Left lobe of liver (tissue), 2 donors: ENCODE data around the gene C6orf15. TPM values are rescaled to one million over a fixed set of nuclear protein-coding genes. Genes with fewer than 3 reads are reported as not detected.

Experiments used
- ATAC-seq: fragments of 200-7000 bp; cut with Tn5 transposase; one replicate; pipeline ENCODE4 v1.9.1; 2020; ENCODE audit warnings: mild to moderate bottlenecking, moderate library complexity
- DNase-seq: peaks from one replicate; pipeline ENCODE4 v3.0.0-alpha.2; 2020; ENCODE audit warnings: low spot score
- total RNA-seq: library from RNA; stranded (reverse); gene quantifications from one replicate; pipeline ENCODE4 v1.2.1, GENCODE V29; 2021
- donor health status: DM: no; HTN: no; CAD: no; lungs with moderate emphysema.
- donor health status: DM: no; HTN: yes; CAD: no.

The C6orf15 gene
- total RNA-seq, 1 donor from 2014 or later: not detected

DNA sequence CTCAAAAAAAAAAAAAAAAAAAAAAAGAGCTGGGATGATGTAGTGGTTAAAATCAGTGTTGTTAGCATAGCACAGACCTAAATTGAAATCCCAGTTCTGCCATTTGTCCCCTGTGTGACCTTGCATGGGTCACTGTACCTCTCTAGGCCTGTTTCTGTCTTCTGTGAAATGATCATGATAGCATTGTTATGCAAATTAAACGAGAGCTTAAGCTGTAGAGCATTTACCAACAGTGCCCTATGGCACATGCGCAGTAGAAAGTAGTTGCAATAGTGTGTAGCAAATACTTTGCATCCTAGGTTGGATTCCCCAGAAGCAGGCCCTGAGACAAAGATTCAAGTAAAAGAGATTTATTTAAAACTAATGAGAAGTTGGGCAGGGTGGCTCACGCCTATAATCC, 19.2 kb upstream of the C6orf15 start:
- no peak for DNase-seq
- ATAC-seq: no peak

GRCh38 chr6:31130751-31131150, 18.4 kb upstream of the C6orf15 start:
- ATAC-seq (no peak), DNase-seq (no peak)

- DNase-seq (no peak), ATAC-seq (no peak)
These were observed 16.8 kb upstream of the C6orf15 start for GRCh38 chr6:31129130-31129529.

- DNase-seq (peak; percentile 62), ATAC-seq (peak; percentile 94)
These were observed 15.8 kb upstream of the C6orf15 start for GRCh38 chr6:31128093-31128676.

- ATAC-seq (no peak), DNase-seq (no peak)
These were observed 14.2 kb upstream of the C6orf15 start for GRCh38 chr6:31126396-31127175.

- DNase-seq: no peak
These were observed 13.4 kb upstream of the C6orf15 start for GRCh38 chr6:31125586-31126363.

DNA sequence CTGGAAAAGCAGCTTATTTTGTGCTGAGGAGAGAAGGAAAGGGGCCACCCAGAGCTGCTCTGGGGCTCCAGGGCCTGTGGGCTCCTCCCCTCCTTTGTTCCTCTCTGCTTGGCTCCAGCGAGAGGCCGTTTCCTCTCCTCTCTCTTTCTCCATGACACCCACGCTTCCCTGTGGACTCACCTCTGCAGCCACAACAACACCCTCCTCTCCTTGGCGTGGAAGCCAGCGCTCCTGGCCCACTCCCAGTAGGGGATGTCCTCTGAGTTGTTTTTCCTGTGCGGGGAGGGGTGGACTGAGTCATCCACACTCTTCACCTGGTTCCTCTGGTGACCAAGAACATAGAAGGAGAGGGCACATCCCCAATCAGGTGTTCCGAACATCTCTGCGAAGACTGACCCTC, 12.8 kb upstream of the C6orf15 start:
- no peak for DNase-seq
- no peak for ATAC-seq

More at GRCh38 chr6:31125586-31126363, 13.4 kb upstream of the C6orf15 start:
- no peak for ATAC-seq

DNA sequence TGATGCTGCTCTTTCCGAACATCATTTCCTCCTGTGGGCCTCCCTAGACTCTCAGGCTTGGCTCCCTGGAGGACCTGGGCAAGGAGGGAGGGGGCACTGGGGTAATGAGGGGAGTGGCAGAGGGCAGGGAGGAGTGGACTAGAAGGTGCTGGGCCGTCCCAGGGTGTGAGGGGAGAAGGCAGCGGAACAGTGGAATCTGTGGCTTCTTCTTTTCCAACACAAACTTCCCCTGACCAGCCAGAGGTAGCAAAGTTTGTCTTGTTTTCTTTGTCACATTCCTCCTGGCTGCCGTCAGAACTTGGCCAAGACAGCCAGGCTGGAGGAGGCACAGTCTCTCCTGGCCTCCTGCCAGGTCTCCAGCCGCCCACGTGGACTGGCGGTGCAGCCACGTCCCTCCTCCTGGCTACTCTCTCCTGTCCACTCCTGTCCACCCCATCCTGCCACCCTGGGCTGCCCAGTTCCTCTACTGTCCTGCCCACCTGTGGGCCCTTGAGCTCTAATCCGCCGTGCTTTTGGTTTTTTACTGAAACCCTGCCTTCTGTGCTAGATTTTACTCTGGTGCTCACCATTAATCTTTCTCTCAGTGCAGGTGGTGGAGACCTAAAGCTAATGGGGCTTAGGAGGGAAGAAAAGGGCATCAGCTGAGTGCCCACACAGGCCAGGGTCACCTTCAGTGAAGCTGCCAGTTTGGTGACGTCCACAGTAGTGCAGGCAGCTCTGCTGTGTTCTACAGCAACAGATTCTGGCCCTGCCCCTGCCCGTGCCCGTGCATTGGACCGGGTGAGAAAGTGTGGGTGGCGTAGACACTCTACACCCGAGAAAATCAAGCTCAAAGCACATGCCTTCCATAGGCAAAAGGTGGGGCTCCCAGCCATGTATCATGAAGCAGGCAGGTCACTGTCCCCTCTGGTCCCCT, 10.7 kb upstream of the C6orf15 start:
- DNase-seq (no peak), ATAC-seq (peak; percentile 59)

GRCh38 chr6:31121131-31121790, 8.9 kb upstream of the C6orf15 start:
- no peak for DNase-seq
- no peak for ATAC-seq

- ATAC-seq (no peak), DNase-seq (no peak)
These were observed 8.0 kb upstream of the C6orf15 start, which contains the start of gene CDSN for GRCh38 chr6:31120151-31120915. CDSN (minus strand) TSS chr6:31120446; CDS start chr6:31120419, 27 bp downstream.

GRCh38 chr6:31118178-31118577, 5.8 kb upstream of the C6orf15 start:
- no peak for ATAC-seq
- no peak for DNase-seq

DNA sequence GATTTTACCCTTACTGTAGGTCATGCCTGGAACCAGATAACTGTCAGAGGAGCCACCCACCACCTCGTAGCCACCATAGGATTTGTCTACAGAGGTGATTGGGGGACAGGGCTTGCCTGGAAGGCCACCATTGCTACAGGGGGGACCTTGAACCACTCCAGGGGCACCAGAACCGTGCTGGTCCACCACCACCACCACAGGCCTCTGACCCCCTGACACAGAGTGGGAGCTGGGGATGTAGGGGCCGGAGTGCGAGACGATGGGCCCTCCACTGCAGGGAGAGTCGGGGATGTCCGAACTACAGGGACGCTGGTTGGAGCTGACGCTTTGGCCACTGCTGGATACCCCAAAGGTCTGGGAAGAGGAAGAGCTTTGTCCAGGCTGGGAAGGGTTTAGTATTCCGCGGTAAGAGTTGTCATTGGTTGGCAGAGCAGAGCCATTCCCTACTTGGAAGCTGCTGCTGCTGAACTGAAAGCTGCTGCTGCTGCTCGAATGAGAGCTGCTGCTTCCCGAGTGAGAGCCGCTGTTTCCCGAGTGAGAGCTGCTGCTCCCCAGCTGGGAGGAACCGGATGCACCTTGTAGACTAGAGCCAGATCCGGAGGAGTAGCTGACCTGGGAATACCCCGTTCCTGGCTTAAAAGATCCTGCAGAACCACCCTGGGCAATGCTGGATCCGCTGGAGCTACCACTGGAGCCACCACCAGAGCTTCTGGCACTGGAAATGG, 4.4 kb upstream of the C6orf15 start:
- DNase-seq: no peak

GRCh38 chr6:31115941-31116560, 3.7 kb upstream of the C6orf15 start:
- DNase-seq (no peak), ATAC-seq (no peak)

More for the DNA sequence above, 4.4 kb upstream of the C6orf15 start:
- no peak for ATAC-seq

DNA sequence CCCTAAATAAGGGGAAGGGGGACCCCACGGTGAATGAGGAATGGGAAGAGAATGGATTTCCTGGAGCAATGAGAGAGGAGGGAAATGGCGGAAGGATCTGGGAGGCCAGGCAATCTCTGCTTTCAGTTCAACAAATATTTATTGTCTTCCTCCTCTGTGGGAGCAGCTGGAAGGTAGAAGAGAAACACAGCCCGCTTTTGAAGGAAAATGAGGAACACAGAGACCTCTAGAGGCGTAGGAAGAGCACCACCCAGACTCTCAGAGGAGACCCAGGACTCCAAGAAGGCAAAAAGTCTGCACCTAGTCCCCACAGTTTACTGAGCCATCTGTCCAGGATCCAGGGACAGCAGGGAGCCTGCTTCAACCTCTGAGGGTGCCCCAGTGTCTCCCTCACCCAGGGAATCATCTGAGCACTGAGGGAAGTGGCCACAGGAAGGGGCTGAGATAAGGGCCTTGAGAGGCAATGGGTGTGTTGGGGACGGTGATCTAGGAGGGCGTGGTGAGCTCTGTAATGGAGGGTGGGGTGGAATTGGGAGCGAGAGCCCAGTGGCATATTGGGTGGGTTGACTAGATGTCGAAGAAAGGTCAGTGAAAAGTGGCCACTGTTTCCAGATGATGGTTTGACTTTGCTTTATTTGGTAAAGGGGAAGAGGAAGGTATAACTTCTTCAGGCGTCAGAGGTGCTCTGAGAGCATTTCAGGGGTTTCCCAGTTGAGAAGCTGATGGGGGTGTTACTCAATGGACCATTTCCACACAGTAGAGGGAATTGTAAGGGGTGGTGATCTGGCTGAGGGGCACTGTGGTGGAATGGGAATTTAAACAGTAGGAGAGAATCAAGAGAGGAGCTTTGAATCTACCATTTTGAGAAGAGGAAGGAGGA, 2.8 kb upstream of the C6orf15 start:
- ATAC-seq: no peak
- DNase-seq: no peak

DNA sequence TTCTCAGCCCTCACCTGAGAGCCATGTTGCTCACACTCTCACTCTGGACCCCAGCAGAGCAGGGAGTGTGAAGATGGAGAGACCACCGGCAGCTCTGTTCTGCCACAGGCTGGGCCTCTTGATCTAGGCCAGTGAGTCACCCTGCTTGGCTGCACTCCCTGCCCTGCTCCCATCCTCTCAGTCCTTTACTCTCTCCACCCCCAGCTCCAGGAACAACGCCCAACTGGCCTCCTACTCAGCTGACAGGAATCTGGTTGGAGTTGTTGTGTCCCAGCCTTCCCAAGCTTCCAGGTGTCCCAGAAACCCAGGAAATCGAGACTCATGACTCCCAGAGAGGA, 2.1 kb upstream of the C6orf15 start, which contains the start of gene PSORS1C1:
PSORS1C1 (plus strand) TSS at position 260 of the 338 bp plus-strand sequence. CDS start 14,833 bp downstream, outside the sequence.
- DNase-seq (no peak), ATAC-seq (no peak)

DNA sequence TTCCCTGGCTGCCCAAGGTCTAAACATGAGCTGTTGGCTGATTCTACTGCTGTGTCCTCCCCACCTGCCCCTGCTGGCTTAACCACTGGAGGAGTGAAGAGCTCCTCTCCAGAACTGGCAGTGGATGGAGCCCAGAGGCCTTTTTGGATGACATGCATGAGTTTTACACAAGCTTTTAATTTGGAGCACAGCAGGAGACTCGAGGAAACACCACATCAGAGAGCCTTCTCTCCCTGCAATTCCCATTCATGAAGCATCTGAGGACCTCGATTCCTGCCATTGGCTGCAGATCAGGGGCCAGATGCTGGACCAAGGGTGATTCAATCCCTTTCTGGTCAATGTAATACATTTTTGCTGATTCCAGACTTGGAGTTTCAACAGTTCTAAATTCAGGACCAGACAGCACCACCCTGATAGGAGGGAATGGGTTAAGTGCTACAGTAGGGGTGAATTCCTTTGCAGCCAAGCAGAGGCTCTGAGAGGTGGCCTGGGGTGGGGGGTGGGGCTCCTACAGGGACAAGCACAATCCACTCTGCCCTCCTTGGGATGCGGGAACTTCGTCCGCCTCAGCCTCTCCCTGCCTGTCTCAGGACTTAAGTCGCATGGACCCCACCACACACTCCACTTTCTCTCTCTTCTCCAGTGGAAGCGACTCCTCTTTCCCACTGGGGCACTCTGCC, 1.6 kb upstream of the C6orf15 start:
- DNase-seq: no peak
- no peak for ATAC-seq

DNA sequence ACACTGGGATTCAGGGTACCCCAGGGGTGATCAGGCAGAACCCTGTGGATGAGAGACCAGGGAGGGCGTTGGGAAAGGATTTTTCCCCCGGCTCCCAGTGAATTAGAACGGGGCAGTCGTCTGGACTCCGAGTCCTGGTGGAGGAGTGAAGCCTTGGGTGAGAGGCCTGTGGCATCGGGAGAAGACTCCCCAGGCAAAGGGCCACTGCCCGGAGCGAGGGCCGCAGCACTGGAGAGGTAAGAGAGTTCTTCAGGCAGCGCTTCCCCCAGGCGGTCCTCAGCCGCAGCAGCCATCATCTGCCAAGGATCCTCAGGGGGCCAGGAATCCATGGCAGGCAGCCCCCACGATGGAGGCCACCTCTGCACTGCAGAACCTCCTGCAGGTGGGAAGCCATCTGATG, 663 bp downstream of the C6orf15 start:
- DNase-seq (no peak), ATAC-seq (no peak)
